ENCODE results near the gene RARS2. TPM values are rescaled to one million over a fixed set of nuclear protein-coding genes. Genes with fewer than 3 reads are reported as not detected.
A peak's percentile ranks its signal among the peaks of the same experiment; 100 is the strongest.

RARS2 gene
- total RNA-seq, 1 donor from 2014 or later: 53.3 TPM

DNA sequence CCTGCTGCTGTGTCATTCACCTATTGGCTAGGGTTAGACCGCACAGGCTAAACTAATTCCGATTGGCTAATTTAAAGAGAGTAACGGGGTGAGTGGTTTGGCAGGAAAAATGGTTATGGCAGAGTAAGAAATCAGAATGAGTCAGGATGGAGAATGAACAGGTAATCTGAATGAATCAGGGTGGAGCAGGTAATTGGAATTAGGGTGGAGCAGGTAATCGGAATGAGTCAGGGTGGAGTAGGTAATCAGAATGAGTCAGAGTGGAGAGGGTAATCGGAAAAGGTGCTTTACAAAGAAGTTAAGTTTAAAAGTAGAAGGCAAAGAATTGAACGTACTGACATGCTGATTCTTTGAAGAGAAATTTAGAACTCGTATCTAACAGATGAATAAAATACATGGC, 105.3 kb downstream of the RARS2 start:
- DNase-seq (ENCODE audit: low spot score in 2 of 2, unreplicated experiment in 2 of 2): no peak
- Mint-ChIP-seq H3K4me3 (no peak overlapping the region), H3K4me1 (peaks cover 11% of the 10 kb centered on the region), H3K9me3 (peaks cover 10% of the 10 kb centered on the region), H3K36me3 (peaks cover 46% of the 10 kb centered on the region), H3K27ac (no peak overlapping the region), H3K27me3 (ENCODE audit: low read depth) (no peaks in the 10 kb centered on the region)
- TF ChIP-seq, protein P1, sequence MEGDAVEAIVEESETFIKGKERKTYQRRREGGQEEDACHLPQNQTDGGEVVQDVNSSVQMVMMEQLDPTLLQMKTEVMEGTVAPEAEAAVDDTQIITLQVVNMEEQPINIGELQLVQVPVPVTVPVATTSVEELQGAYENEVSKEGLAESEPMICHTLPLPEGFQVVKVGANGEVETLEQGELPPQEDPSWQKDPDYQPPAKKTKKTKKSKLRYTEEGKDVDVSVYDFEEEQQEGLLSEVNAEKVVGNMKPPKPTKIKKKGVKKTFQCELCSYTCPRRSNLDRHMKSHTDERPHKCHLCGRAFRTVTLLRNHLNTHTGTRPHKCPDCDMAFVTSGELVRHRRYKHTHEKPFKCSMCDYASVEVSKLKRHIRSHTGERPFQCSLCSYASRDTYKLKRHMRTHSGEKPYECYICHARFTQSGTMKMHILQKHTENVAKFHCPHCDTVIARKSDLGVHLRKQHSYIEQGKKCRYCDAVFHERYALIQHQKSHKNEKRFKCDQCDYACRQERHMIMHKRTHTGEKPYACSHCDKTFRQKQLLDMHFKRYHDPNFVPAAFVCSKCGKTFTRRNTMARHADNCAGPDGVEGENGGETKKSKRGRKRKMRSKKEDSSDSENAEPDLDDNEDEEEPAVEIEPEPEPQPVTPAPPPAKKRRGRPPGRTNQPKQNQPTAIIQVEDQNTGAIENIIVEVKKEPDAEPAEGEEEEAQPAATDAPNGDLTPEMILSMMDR (IDR thresholded peaks at IDR 0.05; ENCODE audit: unreplicated experiment): no peak

DNA sequence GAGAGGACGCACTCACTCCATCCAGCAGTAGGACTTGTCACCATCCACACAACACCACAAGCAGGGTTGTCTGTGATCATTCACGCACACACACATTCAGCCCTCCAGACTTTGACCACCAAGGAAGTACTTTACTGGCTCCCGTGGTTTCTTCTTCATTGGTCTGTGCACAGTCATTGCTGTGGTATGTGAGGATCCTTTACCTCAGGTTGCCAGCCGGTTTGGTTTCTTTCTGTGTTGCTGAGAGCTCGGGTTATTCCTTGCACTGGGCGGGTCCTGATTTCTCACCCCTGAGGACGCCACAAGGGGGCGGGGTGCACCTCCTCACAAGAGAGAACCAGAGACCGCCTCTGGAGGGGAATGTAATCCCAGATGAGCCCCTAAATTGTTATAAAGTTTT, 105.9 kb downstream of the RARS2 start:
- Mint-ChIP-seq H3K4me3 (no peak overlapping the region), H3K27ac (no peak overlapping the region), H3K27me3 (ENCODE audit: low read depth) (no peaks in the 10 kb centered on the region), H3K36me3 (peaks cover 50% of the 10 kb centered on the region), H3K9me3 (peaks cover 10% of the 10 kb centered on the region), H3K4me1 (peaks cover 11% of the 10 kb centered on the region)
- DNase-seq (ENCODE audit: low spot score in 2 of 2, unreplicated experiment in 2 of 2): no peak
- TF ChIP-seq, protein P1 (IDR thresholded peaks at IDR 0.05; ENCODE audit: unreplicated experiment): no peak

DNA sequence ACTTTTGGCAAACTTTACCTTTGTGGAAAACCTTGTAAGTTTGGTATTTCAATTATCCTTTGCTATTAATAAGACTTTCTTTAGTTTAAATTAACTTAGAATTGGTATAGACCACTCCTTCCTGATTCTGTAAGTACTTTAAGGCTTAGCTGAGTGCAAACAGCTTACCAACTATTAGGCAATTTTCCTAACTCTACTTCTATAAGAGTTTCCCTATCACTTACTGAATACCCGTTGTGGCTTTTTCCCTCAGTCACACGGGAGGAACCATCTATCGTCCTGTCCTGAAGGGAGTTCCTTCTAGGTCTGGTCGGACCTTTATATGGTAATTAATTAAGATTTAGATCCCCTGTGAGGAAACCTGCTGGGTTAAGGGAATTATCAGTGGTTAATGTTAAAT, 107.4 kb downstream of the RARS2 start:
- peaks cover 58% of the 10 kb centered on the region for H3K36me3 Mint-ChIP-seq
- TF ChIP-seq, protein P1 (IDR thresholded peaks at IDR 0.05; ENCODE audit: unreplicated experiment): no peak
- H3K9me3 Mint-ChIP-seq: peaks cover 10% of the 10 kb centered on the region
- H3K27ac Mint-ChIP-seq: peak overlapping the region; percentile 16
- peaks cover 2% of the 10 kb centered on the region for H3K4me1 Mint-ChIP-seq
- no peak for DNase-seq (ENCODE audit: low spot score in 2 of 2, unreplicated experiment in 2 of 2)
- H3K4me3 Mint-ChIP-seq: no peak overlapping the region
- no peaks in the 10 kb centered on the region for H3K27me3 Mint-ChIP-seq (ENCODE audit: low read depth)

DNA sequence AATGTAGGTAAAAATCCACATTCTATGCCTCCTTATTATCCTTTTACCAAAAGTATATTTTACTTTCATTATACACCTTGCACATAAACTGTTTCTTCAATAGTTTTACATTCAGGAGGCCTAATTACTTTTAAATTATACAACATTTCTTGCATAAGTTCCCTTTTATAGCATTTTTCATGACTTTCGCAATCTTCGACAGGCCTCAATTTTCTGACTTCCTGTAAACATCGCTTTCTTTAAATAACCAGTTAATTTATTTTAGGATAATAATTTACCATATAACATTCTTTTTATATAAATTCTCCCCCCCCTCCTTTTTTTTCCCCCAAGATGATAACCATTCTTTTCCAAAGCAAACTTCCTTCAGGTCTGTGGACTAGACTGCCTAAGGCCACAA, 107.9 kb downstream of the RARS2 start:
- no peak for DNase-seq (ENCODE audit: low spot score in 2 of 2, unreplicated experiment in 2 of 2)
- no peaks in the 10 kb centered on the region for H3K4me1 Mint-ChIP-seq
- H3K36me3 Mint-ChIP-seq: peaks cover 59% of the 10 kb centered on the region
- H3K27me3 Mint-ChIP-seq (ENCODE audit: low read depth): no peaks in the 10 kb centered on the region
- H3K9me3 Mint-ChIP-seq: peaks cover 10% of the 10 kb centered on the region
- TF ChIP-seq, protein P1 (IDR thresholded peaks at IDR 0.05; ENCODE audit: unreplicated experiment): no peak
- no peak overlapping the region for H3K27ac Mint-ChIP-seq
- H3K4me3 Mint-ChIP-seq: no peak overlapping the region

DNA sequence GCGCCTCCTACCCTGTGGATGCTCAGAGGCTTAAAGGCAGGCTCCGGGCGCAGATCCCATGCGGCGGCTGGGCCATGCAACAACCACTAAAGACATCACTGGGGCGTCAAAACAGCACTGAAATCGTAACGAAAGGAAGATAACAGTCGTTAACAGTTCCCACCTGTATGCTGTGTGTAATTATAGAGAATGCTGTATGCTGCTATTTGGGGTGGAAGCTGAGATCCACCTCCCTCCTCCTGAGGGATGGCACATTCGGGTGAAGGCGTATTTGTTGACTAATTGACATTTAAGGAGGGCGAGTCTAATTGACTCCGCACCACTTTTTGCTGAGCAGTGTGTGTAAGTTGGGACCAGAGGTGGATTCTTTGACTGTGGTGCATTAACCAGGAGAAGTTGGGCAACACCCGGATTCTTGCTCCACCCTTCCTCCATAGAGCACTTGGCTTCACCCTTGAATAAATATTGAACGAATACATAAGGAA, 116.3 kb downstream of the RARS2 start:
- Mint-ChIP-seq H3K27me3 (ENCODE audit: low read depth) (no peaks in the 10 kb centered on the region), H3K27ac (peak overlapping the region; percentile 99), H3K4me3 (peak overlapping the region; percentile 99), H3K9me3 (no peaks in the 10 kb centered on the region), H3K4me1 (peaks cover 26% of the 10 kb centered on the region), H3K36me3 (peaks cover 10% of the 10 kb centered on the region)
- TF ChIP-seq, protein P1 (IDR thresholded peaks at IDR 0.05; ENCODE audit: unreplicated experiment): no peak
- no peak for DNase-seq (ENCODE audit: low spot score in 2 of 2, unreplicated experiment in 2 of 2)

Data from mesothelial cell of epicardium (in vitro differentiated cells).